Lower leg skin (tissue), 4 donors: ENCODE measurements around the gene HMGCR. TPM values are rescaled to one million over a fixed set of nuclear protein-coding genes. Genes with fewer than 3 reads are reported as not detected.
A peak's percentile ranks its signal among the peaks of the same experiment; 100 is the strongest.

ENCODE experiments used
- DNase-seq, 2 donors: peaks; one replicate each; pipeline ENCODE4 v3.0.0-alpha.2; 2019; ENCODE audit warnings: low spot score in 2 of 2
- H3K4me3 ChIP-seq: fragments of 200-600 bp; sonication (generic); 2 replicates; pipeline ENCODE4 v1.5.1; 2017; ENCODE audit warnings: mild to moderate bottlenecking, low read depth; ENCODE audit not compliant: poor library complexity, severe bottlenecking
- POLR2A ChIP-seq, 2 donors: fragments of 450-650 bp; IDR thresholded peaks; one replicate each; pipeline ENCODE4 v1.6.1; 2016 to 2017; ENCODE audit warnings: antibody characterized with exemption in 2 of 2, mild to moderate bottlenecking in 1 of 2, moderate library complexity in 1 of 2
- WGBS, 2 donors: methylation state at CpG; one replicate each; pipeline ENCODE4 v1.1.5; 2018; 5-methylcytosine and 5-hydroxymethylcytosine counted together
- intact Hi-C: fragments of 100-400 bp; cut with DNase I; formaldehyde crosslinking; loops from one replicate; pipeline ENCODE4 v1.15.0; 2023; ENCODE audit warnings: low total_unique reads
- total RNA-seq, 4 donors: library from RNA; depleted of rRNA; stranded (reverse); fragments of >200 nt; gene quantifications; one replicate each; pipeline ENCODE4 v1.1.0, GENCODE V29; 2016
- TF ChIP-seq, protein P1 (sequence below), 3 donors: fragments of 450-650 bp; IDR thresholded peaks; one replicate each; pipeline ENCODE4 v1.5.1; 2016; ENCODE audit warnings: antibody characterized with exemption in 3 of 3, mild to moderate bottlenecking in 3 of 3, moderate library complexity in 2 of 3

The HMGCR gene
- total RNA-seq, 4 donors from 2014 or later = 101 to 119 (median 103) TPM

DNA sequence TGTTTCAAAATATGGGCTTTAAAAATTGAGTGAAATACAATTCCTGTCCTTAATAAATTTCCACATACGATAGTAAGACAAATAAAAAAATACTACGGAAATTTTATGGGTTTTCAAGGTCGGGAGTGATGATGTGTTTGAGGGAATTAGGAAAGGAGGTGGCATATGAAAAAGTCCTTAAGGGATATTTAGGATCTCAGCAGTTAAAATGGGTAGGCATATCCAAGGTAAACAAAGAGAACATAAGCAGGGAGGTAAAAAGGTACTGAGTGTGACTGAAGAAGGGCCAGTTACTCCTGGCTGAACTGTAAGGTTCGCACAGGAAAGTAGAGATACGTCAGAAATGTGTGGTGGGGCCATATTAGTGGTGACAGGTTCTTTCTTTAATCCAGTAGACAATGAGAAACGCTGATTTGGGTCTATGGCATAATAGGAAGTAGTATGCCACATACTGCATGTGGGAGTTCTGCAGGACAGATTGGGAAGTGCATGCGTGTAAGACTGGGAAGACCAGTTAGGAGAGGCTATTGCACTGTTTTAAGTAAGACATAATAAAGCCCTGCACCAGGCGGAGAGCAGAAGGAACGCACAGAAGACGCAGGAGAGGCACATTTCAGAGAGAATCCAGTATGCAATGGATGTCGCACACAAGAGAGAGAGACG is 937 bp upstream of the HMGCR start:
- no peak for TF ChIP-seq POLR2A (IDR thresholded peaks at IDR 0.05)
- TF ChIP-seq, protein P1, sequence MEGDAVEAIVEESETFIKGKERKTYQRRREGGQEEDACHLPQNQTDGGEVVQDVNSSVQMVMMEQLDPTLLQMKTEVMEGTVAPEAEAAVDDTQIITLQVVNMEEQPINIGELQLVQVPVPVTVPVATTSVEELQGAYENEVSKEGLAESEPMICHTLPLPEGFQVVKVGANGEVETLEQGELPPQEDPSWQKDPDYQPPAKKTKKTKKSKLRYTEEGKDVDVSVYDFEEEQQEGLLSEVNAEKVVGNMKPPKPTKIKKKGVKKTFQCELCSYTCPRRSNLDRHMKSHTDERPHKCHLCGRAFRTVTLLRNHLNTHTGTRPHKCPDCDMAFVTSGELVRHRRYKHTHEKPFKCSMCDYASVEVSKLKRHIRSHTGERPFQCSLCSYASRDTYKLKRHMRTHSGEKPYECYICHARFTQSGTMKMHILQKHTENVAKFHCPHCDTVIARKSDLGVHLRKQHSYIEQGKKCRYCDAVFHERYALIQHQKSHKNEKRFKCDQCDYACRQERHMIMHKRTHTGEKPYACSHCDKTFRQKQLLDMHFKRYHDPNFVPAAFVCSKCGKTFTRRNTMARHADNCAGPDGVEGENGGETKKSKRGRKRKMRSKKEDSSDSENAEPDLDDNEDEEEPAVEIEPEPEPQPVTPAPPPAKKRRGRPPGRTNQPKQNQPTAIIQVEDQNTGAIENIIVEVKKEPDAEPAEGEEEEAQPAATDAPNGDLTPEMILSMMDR (IDR thresholded peaks at IDR 0.05) = peak in 1 of 3 donors; percentile 7
- WGBS, 2 donors = 11 to 12% methylated on average over 12 of the region's 12 CpGs
- intact Hi-C loops = loop anchor here (5.0 to 10.0 kb wide), 2 partner anchors 99 to 179 kb away; partner anchors contain the start of genes ANKRD31, CERT1 and POLK
- DNase-seq = no peak
- H3K4me3 ChIP-seq = peak overlapping the region; percentile 21

DNA sequence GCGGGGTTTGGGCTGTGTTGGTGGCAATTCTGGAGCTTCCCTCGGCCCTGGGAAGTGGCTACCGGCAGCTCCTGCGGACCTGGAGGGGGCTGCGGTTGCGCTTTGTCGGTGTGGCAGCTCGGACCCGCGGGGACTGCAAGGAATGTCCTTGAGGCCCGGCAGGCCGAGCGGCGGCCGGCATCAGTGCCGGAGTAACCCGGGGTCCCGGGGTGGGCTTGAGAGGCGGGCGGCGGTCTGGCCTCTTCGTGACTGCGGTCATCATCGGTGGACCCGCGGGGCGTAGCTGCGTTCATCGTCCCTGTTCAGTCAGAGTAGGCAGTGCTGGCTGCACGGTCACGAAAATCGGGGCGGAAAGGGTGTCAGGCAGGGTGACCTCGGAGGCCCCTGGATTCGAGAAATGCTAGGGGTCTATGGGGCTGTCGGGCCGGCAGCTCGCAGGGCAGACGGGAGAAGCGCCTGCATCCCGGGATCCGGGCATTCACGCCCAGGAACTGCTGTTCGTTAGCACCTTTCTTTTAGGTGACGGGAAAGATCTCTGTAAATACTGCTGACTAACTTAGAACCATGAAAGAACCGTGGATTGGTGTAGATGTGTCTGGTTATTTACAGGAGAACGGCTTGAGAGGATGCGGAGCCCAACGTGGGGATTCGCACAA is 474 bp downstream of the HMGCR start:
- TF ChIP-seq, protein P1 (IDR thresholded peaks at IDR 0.05) = no peak
- TF ChIP-seq POLR2A (IDR thresholded peaks at IDR 0.05) = no peak
- peak overlapping the region; percentile 93 for H3K4me3 ChIP-seq
- WGBS, 2 donors = 1% methylated on average over 40 to 47 of the region's 50 CpGs
- DNase-seq = peak; percentile 44 to 91
- intact Hi-C loops = loop anchor here (5.0 to 10.0 kb wide), 2 partner anchors 100 to 177 kb away; partner anchors contain the start of genes ANKRD31, CERT1 and POLK

DNA sequence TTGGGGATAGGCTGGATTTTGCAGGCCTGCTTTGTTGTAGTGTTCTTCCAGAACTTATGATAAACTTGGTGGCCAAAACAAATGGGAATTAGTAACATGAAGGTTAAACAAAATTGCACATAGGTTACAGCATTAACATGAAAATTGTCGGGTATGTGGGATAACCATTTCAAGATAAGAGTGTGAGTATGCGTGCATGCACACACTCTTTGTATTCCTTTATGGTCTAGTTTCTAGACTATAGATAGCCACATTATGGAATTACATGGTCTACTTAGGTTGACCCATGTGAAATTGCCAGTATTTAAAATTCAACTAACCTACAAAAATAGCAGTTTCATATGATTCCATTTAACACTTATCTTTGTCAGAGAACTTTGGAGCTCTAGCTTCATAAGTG is 1.4 kb downstream of the HMGCR start:
- TF ChIP-seq, protein P1 (IDR thresholded peaks at IDR 0.05) = no peak
- no peak for TF ChIP-seq POLR2A (IDR thresholded peaks at IDR 0.05)
- no peak for DNase-seq
- intact Hi-C loops = loop anchor here (5.0 to 10.0 kb wide), 2 partner anchors 101 to 176 kb away; partner anchors contain the start of genes ANKRD31, CERT1 and POLK
- no peak overlapping the region for H3K4me3 ChIP-seq
- 58 to 72% methylated on average over 2 of the region's 2 CpGs for WGBS, 2 donors

DNA sequence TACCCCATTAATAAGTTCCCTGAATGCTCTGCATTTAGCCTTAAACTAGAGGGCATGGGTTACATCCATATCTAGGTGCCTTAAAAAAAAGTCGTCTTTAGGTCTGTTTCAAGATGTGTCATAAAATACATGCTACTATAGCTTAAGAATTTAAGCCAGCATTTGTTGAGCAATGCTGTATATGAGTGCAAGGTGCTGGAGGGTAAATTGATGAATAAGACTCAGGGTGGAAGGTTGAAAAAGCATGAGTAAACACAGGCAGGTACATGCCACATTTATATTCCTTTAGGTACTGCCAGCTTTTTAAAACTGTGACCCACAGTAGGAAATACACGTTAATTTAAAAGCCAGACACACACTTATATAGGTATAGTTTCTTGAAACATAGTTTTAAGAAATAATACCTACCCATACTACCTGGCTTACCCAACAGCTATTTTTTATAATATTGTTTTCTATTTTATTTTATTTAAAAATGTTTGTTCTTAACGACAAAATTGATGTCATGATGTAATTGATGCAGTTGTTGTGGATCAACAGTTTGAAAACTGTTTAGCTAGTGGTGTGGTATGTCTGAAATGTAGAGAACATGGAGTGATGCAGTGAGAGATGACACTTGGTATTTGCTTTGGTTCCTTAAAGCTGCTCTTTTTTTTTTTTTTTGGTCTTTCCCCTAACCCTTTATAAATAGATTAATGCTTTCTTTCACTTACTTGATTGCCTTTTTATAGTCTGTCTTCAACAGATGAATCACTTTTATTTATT is 3.9 kb downstream of the HMGCR start:
- WGBS, 2 donors = 44 to 54% methylated on average over 3 of the region's 3 CpGs
- intact Hi-C loops = no loop called here
- no peak for DNase-seq
- TF ChIP-seq, protein P1 (IDR thresholded peaks at IDR 0.05) = no peak
- TF ChIP-seq POLR2A (IDR thresholded peaks at IDR 0.05) = no peak
- no peak overlapping the region for H3K4me3 ChIP-seq

DNA sequence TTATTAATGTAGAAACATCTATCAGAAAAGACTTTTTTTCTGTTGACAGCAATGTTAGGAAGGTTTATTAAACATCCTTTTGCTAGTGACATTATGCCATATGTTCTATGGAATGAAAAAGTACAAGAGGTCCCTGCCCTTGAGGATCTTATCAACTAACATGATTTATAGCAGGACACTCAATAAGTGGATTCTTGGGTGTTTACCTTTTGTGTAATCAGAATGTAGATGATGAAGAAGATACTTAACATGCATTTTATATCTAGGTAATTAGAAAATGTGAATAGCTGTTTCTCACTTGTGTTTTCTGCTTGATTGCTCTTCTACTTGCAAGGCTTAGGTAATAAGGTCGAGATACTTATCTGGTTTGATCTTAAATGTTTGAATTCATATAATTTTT is 4.9 kb downstream of the HMGCR start:
- no peak for DNase-seq
- no peak for TF ChIP-seq POLR2A (IDR thresholded peaks at IDR 0.05)
- TF ChIP-seq, protein P1 (IDR thresholded peaks at IDR 0.05) = no peak
- 49 to 69% methylated on average over 1 of the region's 1 CpG for WGBS, 2 donors
- no peak overlapping the region for H3K4me3 ChIP-seq
- intact Hi-C loops = no loop called here
